Stimulated activated CD4-positive, alpha-beta T cell treated with anti-CD3 and anti-CD28 coated beads, Interleukin-12 subunit alpha, Interleukin-12 subunit beta, amount 100 ng/mL, for 48 hours (primary cell): ENCODE data around the gene PISD.
A peak's percentile ranks its signal among the peaks of the same experiment; 100 is the strongest.

Source experiments
- DNase-seq, 3 donors: peaks; one replicate each; pipeline ENCODE4 v3.0.0-alpha.2; 2020; ENCODE audit warnings: low read depth in 2 of 3, low spot score in 1 of 3

The PISD gene

DNA sequence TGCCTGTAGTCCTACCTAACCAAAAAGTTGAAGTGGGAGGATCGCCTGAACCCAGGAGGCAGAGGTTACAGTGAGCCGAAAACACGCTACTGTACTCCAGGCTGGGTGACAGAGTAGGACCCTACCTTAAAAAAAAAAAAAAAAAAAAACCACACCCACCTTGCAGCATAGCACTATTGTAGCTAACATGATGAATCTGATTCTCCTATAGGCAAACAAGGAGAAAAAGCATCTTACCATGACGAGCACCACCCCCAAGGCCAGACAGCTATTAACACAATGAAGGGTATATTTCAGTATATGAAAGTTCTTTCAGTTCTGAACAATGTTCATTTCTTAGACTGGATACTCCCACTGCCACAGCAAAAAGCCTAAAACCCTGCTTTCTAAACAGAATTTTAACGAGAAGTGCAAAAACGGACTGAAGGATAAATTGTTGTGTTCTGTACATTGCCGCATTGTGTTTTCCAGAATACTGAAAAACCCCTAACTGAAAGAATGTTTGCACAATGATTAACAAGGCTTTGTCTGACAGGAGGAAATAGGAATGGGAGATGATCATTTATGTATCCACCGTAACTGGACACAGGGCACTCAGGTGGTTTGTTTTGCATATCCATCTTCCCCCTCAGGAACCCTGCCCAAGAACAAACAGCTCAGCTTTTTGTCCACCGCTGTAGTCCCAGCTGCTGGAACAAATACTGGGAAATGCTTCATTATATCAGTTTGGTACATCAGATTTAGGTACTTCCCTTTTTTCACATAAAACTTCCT lies 8.9 kb downstream of the PISD start:
- no peak for DNase-seq

DNA sequence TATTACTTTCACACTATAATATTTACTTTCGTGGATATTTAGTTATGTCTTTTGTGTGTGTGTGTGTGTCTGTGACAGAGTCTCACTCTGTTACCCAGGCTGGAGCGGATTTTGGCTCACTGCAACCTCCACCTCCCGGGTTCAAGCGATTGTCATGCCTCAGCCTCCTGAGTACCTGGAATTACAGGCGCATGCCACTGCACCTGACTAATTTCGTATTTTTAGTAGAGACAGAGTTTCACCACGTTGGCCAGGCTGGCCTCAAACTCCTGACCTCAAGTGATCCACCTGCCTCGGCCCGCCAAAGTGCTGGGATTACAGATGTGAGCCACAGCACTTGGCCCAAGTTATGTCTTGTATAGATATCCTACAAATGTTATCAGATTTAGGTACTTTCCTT lies 9.9 kb downstream of the PISD start:
- no peak for DNase-seq

- DNase-seq, result no peak
Measured at GRCh38 chr22:31651664-31652063, 10.4 kb downstream of the PISD start.

DNA sequence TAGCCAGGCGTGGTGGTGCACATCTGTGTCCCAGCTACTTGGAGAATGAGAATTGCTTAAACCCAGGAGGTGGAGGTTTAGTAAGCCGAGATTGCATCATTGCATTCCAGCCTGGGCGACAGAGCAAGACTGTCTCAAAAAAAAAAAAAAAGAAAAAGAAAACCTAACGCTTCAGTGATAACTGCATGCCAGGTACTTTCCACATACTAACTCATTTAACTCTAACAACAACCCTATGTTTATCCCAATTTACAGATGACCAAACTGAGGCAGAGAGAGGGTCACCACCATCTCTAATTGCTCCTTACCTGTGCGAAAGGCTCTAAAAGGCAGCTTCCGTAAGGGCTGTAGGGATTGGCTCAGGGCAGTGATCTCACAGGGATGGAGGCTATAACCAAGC lies 11.6 kb downstream of the PISD start:
- no peak for DNase-seq

DNA sequence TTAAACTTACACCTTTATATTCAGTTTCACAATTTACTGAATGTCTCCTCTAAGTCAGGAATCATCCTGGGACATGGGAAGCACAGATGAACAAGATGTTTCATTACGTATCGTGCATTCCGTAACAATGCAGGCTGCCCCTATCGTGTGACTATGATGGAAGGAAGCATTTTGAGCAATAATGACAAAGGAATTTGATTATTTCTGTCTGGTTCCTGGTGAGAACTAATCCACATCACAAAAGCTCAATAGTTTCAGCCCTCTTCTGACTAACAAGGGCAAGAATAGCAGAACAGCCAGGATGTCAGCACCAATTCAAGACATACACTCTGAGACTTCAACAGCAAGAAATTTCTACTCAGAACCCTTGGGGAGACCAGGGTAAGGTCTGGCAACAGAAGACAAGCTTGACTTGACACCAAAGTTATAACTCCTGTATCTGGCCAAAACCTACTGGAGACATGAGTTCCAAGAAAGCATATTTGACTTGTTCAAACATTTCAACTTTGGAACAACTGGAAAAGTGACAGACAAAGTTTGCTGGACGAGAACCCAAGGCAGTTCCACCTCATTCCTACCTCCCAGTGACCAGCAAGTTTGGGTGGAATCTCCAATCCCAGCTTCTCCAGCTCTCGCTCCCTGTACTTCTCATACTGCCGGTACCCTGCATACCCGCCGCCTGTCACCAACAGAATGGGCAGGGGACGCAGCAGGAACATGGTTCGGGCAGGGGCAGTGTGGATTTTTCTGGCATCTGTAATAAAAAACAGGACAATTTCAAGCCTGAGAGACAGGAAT lies 14.3 kb downstream of the PISD start:
- no peak for DNase-seq

DNA sequence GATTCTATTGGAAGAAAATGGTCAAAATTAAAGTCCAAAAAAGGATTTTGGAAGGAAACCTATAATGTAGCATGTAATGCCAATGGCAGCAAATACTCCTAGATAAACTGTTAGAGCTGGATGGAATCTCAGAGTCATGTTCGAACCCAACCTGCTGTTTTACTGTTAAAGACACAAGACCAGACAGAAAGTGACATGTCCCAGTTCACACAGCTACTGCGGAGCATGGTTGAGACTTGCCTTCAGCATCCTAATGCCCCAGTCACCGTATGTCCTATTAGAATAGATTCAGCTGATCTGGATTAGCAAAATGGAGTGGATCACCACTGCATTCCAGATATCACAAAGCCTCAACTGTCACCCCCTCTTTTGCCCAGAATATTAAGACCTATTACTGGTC lies 14.9 kb downstream of the PISD start:
- no peak for DNase-seq

DNA sequence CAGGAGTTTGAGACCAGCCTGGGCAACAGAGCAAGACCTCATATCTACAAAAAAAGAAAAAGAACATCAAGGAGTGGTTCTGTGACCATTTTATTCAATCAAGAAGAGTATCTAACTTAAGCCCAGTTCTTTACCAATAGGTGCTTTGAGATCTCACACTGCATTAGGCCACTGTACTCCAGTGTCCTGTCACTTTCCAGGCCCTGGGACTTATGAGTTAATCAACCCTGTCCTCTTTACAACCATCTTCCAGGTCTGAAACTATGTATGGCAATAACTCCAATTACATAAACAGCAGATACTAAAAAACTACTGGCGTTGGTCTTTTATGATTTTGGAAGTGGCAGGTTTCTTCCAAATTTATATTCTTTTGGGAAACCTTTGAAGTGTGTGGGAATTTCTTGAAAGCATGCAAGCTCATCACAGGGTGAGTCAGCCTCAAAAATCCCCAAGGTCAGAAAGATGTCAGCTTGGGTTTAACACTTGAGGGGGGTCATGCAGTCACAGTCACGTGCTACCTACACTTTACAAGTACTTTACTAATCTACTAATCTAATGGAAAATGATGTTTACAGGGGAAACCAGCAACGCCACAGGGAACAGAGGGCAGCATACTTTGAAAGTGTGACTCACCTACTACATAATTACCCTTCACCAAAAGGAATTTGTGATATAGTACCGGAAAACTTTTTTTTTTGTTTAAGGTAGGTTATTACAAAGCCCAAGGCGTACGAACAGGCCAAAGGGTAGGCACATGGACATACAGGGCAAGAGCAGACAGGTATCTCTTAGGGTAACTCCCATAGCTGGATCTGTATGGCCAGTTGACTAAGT lies 15.6 kb downstream of the PISD start:
- peak in 1 of 3 donors; percentile 39 for DNase-seq

DNA sequence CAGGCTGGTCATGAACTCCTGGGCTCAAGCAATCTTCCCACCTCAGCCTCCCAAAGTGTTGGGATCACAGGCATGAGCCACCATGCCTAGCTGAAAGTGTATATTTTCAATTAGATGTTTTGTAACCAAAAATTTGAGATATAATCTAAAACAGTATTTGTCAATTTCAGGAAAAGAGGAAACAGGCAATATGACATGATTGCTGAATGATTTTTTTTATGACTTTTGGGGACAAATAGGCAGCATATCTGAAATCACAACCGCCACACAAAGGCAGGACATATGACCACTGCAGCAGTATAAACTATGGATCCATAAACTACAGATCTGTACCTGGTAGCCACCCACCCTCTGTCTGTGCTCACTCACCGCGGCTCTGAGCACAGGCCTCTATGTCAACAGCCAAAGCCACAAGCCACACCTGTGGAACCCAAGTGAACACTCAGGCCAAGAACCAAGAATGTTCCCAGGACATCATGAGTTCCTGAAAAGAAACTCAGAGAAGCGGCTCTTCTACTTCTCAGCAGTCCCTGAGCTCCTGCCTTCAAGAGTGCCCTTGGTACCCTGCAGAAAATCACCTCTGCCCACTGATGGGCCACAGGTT lies 22.5 kb downstream of the PISD start:
- no peak for DNase-seq

DNA sequence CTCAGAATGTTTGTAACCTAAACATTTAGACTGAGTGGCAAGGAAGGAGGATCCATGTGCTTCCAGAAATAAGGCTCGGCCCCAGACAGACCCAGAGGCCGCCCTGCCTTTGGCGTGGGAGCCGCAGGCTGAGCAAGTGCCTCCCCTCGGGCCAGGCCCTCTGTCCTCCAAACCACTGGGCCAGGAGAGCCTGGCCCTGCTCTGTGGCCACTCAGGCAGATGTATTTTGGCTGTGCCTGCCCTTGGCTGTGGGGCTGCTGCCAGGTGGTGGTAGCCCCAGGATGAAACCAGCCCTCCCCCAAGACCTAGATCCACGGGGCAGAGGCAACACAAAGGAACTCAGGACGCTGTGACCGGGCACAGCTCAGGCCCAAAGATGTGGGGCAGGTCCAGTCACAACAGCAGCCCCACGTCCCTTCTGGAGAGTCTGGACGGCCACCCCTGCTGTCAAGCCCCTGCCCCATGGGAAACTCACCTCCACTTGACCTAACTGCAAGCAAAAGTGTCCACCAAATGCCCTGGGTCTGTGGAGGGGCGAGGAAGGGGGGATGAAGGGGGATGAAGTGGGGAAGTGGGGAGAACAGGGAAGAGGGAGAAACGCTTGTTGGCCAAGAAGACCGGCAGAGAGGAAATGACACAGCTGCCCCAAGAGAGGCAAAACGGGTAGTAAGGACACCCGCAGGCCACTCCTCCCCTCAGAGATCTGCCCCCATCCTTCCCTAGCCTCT lies 24.0 kb downstream of the PISD start:
- DNase-seq, result no peak

DNA sequence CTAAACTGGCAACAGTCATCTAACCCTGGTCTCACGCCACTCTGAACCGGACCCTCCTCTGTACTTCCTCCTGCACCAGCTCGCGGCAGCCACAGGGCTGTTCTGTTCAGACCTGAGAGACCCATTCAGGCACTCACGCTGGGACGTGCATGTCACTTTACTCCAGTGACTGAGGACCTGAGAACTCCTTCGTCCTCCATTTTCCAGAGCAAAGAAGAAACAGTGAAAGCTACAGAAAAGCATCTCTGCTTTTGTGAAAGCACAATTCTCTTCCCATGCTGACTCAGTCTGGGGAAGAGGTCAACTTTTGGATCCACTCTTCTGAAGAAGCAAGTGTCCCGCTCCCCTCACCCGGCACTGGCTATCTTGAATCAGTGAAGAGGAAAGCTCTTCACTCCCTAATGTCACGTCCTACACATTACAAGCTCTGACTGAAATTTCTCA lies 24.5 kb downstream of the PISD start:
- no peak for DNase-seq

- DNase-seq, result no peak
Measured at GRCh38 chr22:31635638-31636306, 26.2 kb downstream of the PISD start.

- no peak for DNase-seq
Measured at GRCh38 chr22:31631436-31631835, 30.6 kb downstream of the PISD start.

GRCh38 chr22:31630331-31631329 lies 31.4 kb downstream of the PISD start:
- DNase-seq, result peak; percentile 75 to 79 (median 78)

- DNase-seq, result no peak
Measured at GRCh38 chr22:31629741-31630184, 32.3 kb downstream of the PISD start.

- DNase-seq, result no peak
Measured at GRCh38 chr22:31628969-31629708, 32.9 kb downstream of the PISD start.

DNA sequence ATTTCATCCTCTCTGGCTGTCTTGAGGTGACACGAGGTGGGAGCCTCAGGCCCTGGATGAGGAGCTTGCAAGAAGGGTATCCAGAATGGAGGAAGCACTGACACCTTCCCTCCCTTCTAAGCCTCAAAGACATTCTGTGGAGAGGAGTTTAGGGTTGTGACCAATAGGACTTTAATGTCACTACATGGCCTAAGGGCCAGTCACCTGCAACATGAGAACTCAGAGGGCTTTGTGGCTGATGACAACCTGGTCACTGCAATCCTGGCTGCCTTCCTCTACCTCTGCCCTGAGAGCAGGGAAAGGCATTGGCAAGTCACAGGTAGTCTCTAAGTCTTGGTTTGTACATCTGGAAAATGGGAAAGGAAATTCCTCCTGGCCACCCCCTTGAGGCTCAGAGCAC lies 33.7 kb downstream of the PISD start:
- DNase-seq, result no peak

- no peak for DNase-seq
Measured at GRCh38 chr22:31627223-31627731, 34.7 kb downstream of the PISD start.
